Activated CD8-positive, alpha-beta memory T cell treated with anti-CD3 and anti-CD28 coated beads, Interleukin-2, amount 50 U/mL, for 24 hours (primary cell): ENCODE measurements around the gene ATP11A.
"Not testable (repeated sequence)": the region's sequence is repeated elsewhere in the genome, so short reads cannot be mapped to it uniquely, and the experiment has no call there.

ENCODE experiments used
- DNase-seq: peaks from one replicate; pipeline ENCODE4 v3.0.0-alpha.2; 2020; ENCODE audit errors: extremely low read depth

ATP11A gene

DNA sequence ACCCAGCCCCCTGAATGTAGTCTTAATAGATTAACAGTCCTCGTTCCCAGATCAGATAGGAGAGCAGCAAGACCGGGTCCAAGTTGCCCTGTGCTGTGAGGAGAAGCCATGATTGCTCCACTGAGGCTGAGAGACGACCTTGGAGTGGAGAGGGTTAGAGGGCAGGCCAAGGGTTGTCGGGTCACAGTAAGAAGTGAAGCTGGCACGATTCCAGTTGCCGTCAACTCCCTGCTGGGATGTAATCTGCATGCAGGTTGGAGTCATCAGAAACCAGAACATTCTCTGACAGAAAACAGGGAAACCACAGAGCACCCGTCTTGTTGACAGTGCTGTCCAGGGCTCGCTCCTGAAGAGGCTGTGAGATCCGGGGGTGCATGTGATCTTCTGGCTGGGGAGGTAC, 19.0 kb upstream of the ATP11A start:
- DNase-seq: no peak

DNA sequence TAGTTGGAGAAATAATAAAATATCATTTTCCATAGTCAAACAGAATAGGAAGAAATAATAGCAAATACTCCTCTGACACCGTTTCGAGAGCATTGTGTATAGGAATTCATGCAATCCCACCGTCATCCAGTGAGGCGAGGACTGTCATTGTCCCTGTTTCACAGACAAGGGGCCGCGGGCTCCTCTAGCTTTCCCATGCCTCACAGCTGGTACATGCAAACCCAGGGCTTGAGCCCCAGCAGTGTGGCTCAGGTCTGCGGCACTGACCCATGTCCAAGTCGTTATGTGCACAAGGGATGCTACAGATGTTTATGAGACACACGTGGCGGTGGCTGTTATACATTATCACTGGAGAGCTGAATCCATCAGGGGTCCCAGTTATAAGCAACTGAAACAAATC, 18.5 kb upstream of the ATP11A start:
- DNase-seq: no peak

- no peak for DNase-seq
These were observed 17.1 kb upstream of the ATP11A start for GRCh38 chr13:112672651-112673284.

- no peak for DNase-seq
These were observed 15.1 kb upstream of the ATP11A start for GRCh38 chr13:112674412-112675365.

DNA sequence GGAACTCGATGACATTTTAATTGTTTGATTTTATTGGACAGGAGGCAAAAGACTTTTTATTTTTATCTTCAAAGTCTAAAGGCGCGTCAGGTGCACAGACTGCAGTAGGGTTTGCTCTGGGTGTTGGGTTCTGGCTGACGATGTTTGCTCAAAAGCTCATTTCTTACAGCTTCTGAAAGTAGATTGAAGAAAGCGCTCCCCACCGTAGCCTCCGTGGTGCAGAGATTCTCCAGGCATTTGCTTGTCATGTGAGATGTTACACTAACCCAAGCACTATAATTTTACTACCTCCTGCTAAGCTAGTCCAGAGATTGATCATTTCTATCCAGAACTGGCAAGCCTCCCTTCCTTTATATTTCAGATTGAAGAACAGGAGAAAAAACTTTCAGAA, 14.5 kb upstream of the ATP11A start:
- DNase-seq: no peak

GRCh38 chr13:112677421-112677962, 12.3 kb upstream of the ATP11A start:
- not testable (repeated sequence) for DNase-seq

DNA sequence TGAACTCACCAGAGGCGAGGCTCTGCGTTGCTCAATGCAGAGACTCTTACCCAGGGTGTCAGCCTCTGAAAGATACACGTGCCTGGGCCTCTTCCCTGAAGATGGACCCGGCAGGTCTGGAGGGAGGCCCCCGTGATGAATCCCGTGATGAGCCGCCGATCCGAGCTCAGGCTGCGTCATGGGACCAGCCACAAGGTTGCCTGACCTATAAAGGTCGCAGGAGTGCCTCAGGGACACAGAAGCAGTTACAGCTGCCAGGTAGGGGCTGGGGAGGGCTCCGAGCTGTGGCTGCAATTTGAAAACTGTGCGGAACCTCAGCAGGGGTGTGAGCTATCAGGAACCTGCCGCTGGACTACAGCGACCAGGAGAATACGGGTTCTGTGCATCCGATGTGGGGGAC, 10.5 kb upstream of the ATP11A start:
- DNase-seq: no peak

- no peak for DNase-seq
These were observed 9.7 kb upstream of the ATP11A start for GRCh38 chr13:112679932-112680677.

GRCh38 chr13:112680741-112681360, 9.0 kb upstream of the ATP11A start:
- DNase-seq: no peak

DNA sequence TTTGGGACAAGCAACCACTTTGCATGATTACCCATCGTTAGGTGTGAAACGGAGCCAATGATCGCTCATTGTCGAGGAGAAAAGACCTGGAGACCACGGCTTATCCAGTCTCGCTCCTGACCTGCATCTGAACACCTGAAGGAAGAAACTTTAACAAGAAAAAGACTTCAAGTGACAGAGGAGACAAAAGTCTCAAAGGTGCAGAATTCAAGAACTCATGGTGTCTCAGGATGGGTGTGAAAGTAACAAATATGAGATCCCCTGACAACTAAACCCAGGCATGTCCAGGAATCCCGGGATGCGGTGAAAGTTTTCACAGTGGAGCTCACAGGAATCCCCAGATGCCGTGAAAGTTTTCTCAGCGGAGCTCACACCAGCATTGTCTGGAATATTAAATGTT, 6.3 kb upstream of the ATP11A start:
- no peak for DNase-seq

DNA sequence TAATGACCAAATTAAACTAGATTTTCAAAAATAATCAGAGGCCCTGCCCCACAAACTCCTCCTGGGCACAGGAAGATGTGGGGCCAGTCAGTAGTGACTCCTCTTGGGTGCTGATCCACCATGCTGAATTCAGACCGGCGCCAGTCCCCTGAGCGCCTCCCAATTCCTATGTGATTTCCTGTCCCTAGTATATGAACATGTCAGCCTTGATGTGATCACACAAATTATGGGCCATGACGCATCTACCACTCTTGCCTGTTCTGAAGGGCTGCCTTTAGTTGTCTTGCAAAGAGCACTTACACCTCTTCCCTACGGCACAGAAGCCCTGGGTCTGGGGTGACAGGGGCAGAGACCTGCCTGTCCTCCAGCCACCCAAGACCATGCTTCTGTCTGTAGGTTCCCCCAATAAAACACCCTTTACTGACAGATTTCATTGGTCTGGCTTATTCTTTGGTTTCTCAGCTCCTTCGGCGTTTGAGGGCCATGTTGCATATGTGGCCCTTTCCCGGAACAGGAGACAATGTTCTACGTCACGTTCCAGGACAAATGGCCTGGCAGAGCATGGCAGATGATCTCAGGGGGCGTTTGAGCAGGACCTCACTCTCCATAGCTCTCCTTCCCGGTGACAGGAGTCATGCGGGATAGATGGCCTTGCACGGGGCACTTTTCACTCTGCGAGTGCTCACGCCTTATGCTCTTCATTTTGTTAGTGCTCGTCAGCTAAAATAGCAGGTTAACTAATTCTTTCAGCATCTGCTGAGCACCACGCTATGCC, 5.6 kb upstream of the ATP11A start:
- DNase-seq: no peak

DNA sequence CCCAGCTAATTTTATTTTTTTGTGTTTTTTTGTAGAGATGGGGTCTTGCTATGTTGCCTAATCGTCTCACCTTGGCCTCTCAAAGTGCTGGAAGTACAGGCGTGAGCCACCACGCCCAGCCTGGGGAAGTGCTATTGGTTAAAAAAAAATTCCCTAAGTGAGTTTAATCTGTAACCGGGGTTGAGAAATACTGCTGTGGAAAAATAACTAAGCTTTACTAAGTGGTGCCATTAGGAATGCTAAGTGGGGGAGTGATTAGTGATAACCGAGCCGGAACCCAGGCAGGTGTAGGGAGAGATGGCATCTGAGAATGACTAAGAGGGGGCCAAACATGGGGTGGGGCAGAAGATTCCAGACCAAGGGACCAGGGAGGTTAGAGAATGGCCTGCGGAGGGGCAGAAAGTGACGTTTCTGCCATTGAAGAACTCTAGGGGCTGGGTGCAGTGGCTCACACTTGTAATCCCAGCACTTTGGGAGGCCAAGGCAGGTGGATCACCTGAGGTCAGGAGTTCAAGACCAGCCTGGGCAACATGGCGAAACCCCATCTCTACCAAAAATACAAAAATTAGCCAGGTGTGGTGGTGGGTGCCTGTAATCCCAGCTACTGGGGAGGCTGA, 4.5 kb upstream of the ATP11A start:
- not testable (repeated sequence) for DNase-seq

GRCh38 chr13:112685896-112686295, 3.9 kb upstream of the ATP11A start:
- no peak for DNase-seq

- DNase-seq: no peak
These were observed 3.5 kb upstream of the ATP11A start for GRCh38 chr13:112686364-112686763.

- no peak for DNase-seq
These were observed 2.9 kb upstream of the ATP11A start for GRCh38 chr13:112686987-112687386.

- no peak for DNase-seq
These were observed 1.8 kb upstream of the ATP11A start for GRCh38 chr13:112687836-112688559.

- DNase-seq: no peak
These were observed 1.1 kb upstream of the ATP11A start for GRCh38 chr13:112688560-112689302.

DNA sequence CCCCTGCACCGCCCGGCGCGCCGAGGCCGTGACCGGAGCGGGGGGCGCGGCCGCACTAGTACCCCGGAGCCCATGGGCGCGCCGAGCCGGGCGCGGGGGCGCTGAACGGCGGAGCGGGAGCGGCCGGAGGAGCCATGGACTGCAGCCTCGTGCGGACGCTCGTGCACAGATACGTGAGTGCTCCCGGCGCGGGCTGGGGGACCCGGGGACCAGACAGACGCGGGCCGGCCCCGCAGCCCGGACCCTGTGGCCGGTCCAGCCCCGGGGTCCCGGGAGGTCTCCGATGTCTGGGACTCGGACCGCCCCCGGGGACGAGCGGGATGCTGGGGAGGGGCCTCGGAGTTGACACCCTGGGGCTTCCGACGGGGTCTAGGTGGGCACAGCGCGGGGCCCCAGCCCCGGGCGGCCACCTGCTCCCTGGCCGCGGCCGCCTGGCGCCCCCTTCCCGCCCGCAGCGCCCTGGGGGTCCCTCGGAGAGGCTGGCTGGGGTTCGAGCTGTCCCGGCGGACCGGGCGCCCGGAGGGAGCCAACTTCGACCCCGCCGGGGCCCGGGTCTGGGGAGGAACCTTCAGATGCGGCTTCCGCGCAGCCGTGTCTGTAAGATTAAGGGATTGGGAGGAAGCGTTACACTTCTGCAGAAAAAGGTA, 568 bp downstream of the ATP11A start:
- DNase-seq: no peak

- DNase-seq: no peak
These were observed 2.3 kb downstream of the ATP11A start for GRCh38 chr13:112692104-112692503.
